ENCODE measurements around the gene RASSF7. TPM values are rescaled to one million over a fixed set of nuclear protein-coding genes. Genes with fewer than 3 reads are reported as not detected.

Gene RASSF7
- total and polyA plus RNA-seq, 2 experiments from 2014 or later: 11.9 to 18.8 TPM

- 30 to 33% methylated on average over 20 to 25 of the region's 25 CpGs for WGBS, 2 experiments (ENCODE audit: low coverage in 1 of 2, low lambda C conversion rate in 2 of 2, missing lambda C conversion rate in 2 of 2)
- H3K4me3 ChIP-seq: peak overlapping the region; percentile 82
- TF ChIP-seq EZH2phosphoT487 (IDR thresholded peaks at IDR 0.05; ENCODE audit: insufficient read depth, low read depth): no peak
- no peak for TF ChIP-seq EZH2 (IDR thresholded peaks at IDR 0.05; ENCODE audit: insufficient read depth, poor library complexity, severe bottlenecking)
- H4K20me1 ChIP-seq (ENCODE audit: insufficient read depth): peaks cover 9% of the 10 kb centered on the region; the same call in 1 of the 2 replicates
- in situ Hi-C loops (cut with MboI): no loop called here
- no peaks in the 10 kb centered on the region for H3K9me3 ChIP-seq (ENCODE audit: low read depth)
- peak overlapping the region; percentile 81 for H2AFZ ChIP-seq
- no peak overlapping the region for H3K27ac ChIP-seq
- peaks cover 23% of the 10 kb centered on the region for H3K4me1 ChIP-seq (ENCODE audit: insufficient read depth)
- peak overlapping the region; percentile 70 for H3K9ac ChIP-seq
- peak; percentile 65 for DNase-seq
- H3K36me3 ChIP-seq (ENCODE audit: low read depth): no peaks in the 10 kb centered on the region
- no peaks in the 10 kb centered on the region for H3K9me2 ChIP-seq (ENCODE audit: insufficient read depth)
- H3K4me2 ChIP-seq (ENCODE audit: unreplicated experiment): peak overlapping the region; percentile 88
- peaks cover 10% of the 10 kb centered on the region for H3F3A ChIP-seq (ENCODE audit: insufficient read depth)
- no peaks in the 10 kb centered on the region for H3K27me3 ChIP-seq (replicated peaks; ENCODE audit: insufficient read depth)
- peaks cover 31% of the 10 kb centered on the region for H3K79me2 ChIP-seq (ENCODE audit: insufficient read depth)
Measured at GRCh38 chr11:574632-575312, 14.0 kb downstream of the RASSF7 start.

- Histone ChIP-seq H3K27ac (no peak overlapping the region), H3K9me3 (ENCODE audit: low read depth) (no peaks in the 10 kb centered on the region), H4K20me1 (ENCODE audit: insufficient read depth) (peaks cover 15% of the 10 kb centered on the region; the same call in 1 of the 2 replicates), H3K4me2 (ENCODE audit: unreplicated experiment) (peak overlapping the region; percentile 88), H3K4me3 (peak overlapping the region; percentile 82), H3K9me2 (ENCODE audit: insufficient read depth) (no peaks in the 10 kb centered on the region), H3K9ac (peak overlapping the region; percentile 70), H2AFZ (peak overlapping the region; percentile 81), H3K27me3 (replicated peaks; ENCODE audit: insufficient read depth) (no peaks in the 10 kb centered on the region), H3K79me2 (ENCODE audit: insufficient read depth) (peaks cover 38% of the 10 kb centered on the region), H3K4me1 (ENCODE audit: insufficient read depth) (peaks cover 23% of the 10 kb centered on the region), H3F3A (ENCODE audit: insufficient read depth) (peaks cover 10% of the 10 kb centered on the region), H3K36me3 (ENCODE audit: low read depth) (no peaks in the 10 kb centered on the region)
- WGBS, 2 experiments (ENCODE audit: low coverage in 1 of 2, low lambda C conversion rate in 2 of 2, missing lambda C conversion rate in 2 of 2): 1 to 2% methylated on average over 71 to 73 of the region's 81 CpGs
- in situ Hi-C loops (cut with MboI): no loop called here
- DNase-seq: peak; percentile 80
- no peak for TF ChIP-seq EZH2phosphoT487 (IDR thresholded peaks at IDR 0.05; ENCODE audit: insufficient read depth, low read depth)
Measured at GRCh38 chr11:575313-575995, 14.7 kb downstream of the RASSF7 start.

- Histone ChIP-seq H4K20me1 (ENCODE audit: insufficient read depth) (peaks cover 15% of the 10 kb centered on the region; the same call in 1 of the 2 replicates), H3K27ac (peak within 1 kb of the TSS; percentile 82), H3K79me2 (ENCODE audit: insufficient read depth) (peaks cover 45% of the 10 kb centered on the region), H3K27me3 (replicated peaks; ENCODE audit: insufficient read depth) (no peaks in the 10 kb centered on the region), H3F3A (ENCODE audit: insufficient read depth) (peaks cover 10% of the 10 kb centered on the region), H3K4me1 (ENCODE audit: insufficient read depth) (peaks cover 23% of the 10 kb centered on the region), H3K36me3 (ENCODE audit: low read depth) (no peaks in the 10 kb centered on the region), H3K4me3 (peak within 1 kb of the TSS; percentile 92), H3K9me2 (ENCODE audit: insufficient read depth) (no peaks in the 10 kb centered on the region), H2AFZ (peak within 1 kb of the TSS; percentile 84), H3K9me3 (ENCODE audit: low read depth) (no peaks in the 10 kb centered on the region), H3K4me2 (ENCODE audit: unreplicated experiment) (peak within 1 kb of the TSS; percentile 98), H3K9ac (peak within 1 kb of the TSS; percentile 92)
- DNase-seq: peak; percentile 97
- TF ChIP-seq EZH2phosphoT487 (IDR thresholded peaks at IDR 0.05; ENCODE audit: insufficient read depth, low read depth) (no peak), EZH2 (IDR thresholded peaks at IDR 0.05; ENCODE audit: insufficient read depth, poor library complexity, severe bottlenecking) (no peak)
- 1% methylated on average over 48 to 54 of the region's 99 CpGs for WGBS, 2 experiments (ENCODE audit: low coverage in 1 of 2, low lambda C conversion rate in 2 of 2, missing lambda C conversion rate in 2 of 2)
- in situ Hi-C loops (cut with MboI): no loop called here
Measured at GRCh38 chr11:575996-576768, 15.4 kb downstream of the RASSF7 start, which contains the start of gene PHRF1. Gene PHRF1, plus strand, starts transcription at chr11:576470. Its CDS starts 5,043 bp downstream, at chr11:581513.

Data from GM23248 (cell line).